Effector memory CD4-positive, alpha-beta T cell (primary cell): ENCODE data around the gene ZNF567.
"Not testable (repeated sequence)": the region's sequence is repeated elsewhere in the genome, so short reads cannot be mapped to it uniquely, and the experiment has no call there.

ENCODE experiments used
- DNase-seq, 3 donors: peaks; one replicate each; pipeline ENCODE4 v3.0.0-alpha.2; 2020
- H3K27ac ChIP-seq: 2 replicates; pipeline ENCODE4 v1.7.0; 2013; ENCODE audit warnings: mild to moderate bottlenecking, low read length, moderate library complexity; ENCODE audit not compliant: insufficient read depth, poor library complexity, severe bottlenecking
- H3K27me3 ChIP-seq: replicated peaks from 2 replicates; pipeline ENCODE4 v1.7.0; 2013; ENCODE audit warnings: mild to moderate bottlenecking, low read length; ENCODE audit not compliant: insufficient read depth, control insufficient read depth, poor library complexity, severe bottlenecking
- H3K36me3 ChIP-seq: 2 replicates; pipeline ENCODE4 v1.7.0; 2013; ENCODE audit warnings: mild to moderate bottlenecking, low read length, moderate library complexity; ENCODE audit not compliant: control insufficient read depth, insufficient read depth
- H3K4me1 ChIP-seq: 2 replicates; pipeline ENCODE4 v1.7.0; 2013; ENCODE audit warnings: low read length, mild to moderate bottlenecking; ENCODE audit not compliant: control insufficient read depth, insufficient read depth, poor library complexity, severe bottlenecking
- H3K4me3 ChIP-seq: 2 replicates; pipeline ENCODE4 v1.7.0; 2013; ENCODE audit warnings: low read length, low read depth, mild to moderate bottlenecking; ENCODE audit not compliant: insufficient read depth, poor library complexity, severe bottlenecking
- H3K9me3 ChIP-seq: 2 replicates; pipeline ENCODE4 v1.7.0; 2013; ENCODE audit warnings: mild to moderate bottlenecking, low read length, moderate library complexity; ENCODE audit not compliant: control insufficient read depth

ZNF567 gene

DNA sequence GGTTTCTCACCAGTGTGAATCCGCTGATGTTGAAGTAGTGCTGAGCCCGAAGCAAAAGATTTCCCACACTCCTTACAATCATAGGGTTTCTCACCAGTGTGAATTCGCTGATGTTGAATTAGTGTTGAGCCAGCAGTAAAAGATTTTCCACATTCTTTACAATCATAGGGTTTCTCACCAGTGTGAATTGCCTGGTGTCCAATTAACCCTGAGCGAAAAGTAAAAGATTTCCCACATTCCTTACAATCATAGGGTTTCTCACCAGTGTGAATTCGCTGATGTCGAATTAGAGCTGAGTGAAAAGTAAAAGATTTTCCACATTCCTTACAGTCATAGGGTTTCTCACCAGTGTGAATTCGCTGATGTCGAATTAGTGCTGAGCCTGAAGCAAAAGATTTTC, 62.2 kb downstream of the ZNF567 start:
- not testable (repeated sequence) for H3K4me1 ChIP-seq, H3K27ac ChIP-seq, H3K27me3 ChIP-seq, H3K4me3 ChIP-seq, DNase-seq
- peaks cover 67% of the 10 kb centered on the region for H3K9me3 ChIP-seq
- peaks cover 37% of the 10 kb centered on the region for H3K36me3 ChIP-seq

DNA sequence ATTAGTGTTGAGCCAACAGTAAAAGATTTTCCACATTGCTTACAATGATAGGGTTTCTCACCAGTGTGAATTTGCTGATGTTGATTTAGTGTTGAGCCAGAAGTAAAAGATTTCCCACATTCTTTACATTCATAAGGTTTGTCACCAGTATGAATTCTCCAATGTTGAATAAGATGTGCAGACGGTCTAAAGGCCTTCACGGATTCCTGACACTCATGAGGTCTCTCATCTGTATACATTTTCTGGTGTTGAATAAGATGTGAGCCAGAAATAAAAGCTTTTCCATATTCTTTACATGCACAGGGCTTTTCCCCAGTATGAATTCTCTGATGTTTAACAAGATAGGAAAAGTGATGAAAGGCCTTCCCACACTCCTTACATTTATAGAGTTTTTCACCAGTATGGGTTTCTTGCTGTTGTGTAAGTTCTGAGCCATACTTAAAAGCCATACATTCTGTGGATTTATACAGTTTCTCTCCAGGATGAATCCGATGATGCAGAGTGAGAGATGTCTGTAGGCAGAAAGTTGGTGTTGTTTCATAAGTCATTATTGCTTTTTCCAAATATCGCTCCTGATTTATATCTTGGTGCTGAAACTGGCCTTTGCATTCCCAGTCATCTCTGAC, 62.8 kb downstream of the ZNF567 start:
- Histone ChIP-seq H3K27ac (no peak overlapping the region), H3K9me3 (peaks cover 66% of the 10 kb centered on the region), H3K4me1 (no peaks in the 10 kb centered on the region), H3K36me3 (peaks cover 37% of the 10 kb centered on the region), H3K4me3 (no peak overlapping the region), H3K27me3 (no peaks in the 10 kb centered on the region)
- DNase-seq, result no peak
